ENCODE measurements around the gene LSM10. TPM values are rescaled to one million over a fixed set of nuclear protein-coding genes. Genes with fewer than 3 reads are reported as not detected.
A peak's percentile ranks its signal among the peaks of the same experiment; 100 is the strongest.

LSM10 gene
- total and polyA plus RNA-seq, 2 donors (not counting 1 experiment from before 2014, with no cell fraction given): 19.2 to 33.5 TPM

- no peak for DNase-seq (ENCODE audit: low read depth in 2 of 2)
- H3K4me2 ChIP-seq (ENCODE audit: extremely low read depth, insufficient read depth, low read length): peak overlapping the region; percentile 40
- no peaks in the 10 kb centered on the region for H3K9me3 ChIP-seq (ENCODE audit: control insufficient read depth, insufficient read depth, low read depth, low read length)
- peaks cover 58% of the 10 kb centered on the region for H3K79me2 ChIP-seq (ENCODE audit: control insufficient read depth, insufficient read depth, low read length)
- no peaks in the 10 kb centered on the region for H3K27me3 ChIP-seq (ENCODE audit: control insufficient read depth, insufficient read depth, low read length)
- TF ChIP-seq CTCF (conservative IDR thresholded peaks at IDR 0.05 in 1 of 2, IDR thresholded peaks at IDR 0.05 in 1 of 2; ENCODE audit: low read depth in 1 of 2, low read length in 2 of 2): no peak
- no peak for TF ChIP-seq EZH2 (IDR thresholded peaks at IDR 0.05; ENCODE audit: low read length, missing control alignments)
- peak overlapping the region in 2 of 4 experiments; percentile 29 to 98 for H3K4me3 ChIP-seq (replicated peaks in 1 of 4; ENCODE audit: control extremely low read depth in 1 of 4, insufficient read depth in 1 of 4, low read depth in 3 of 4, low read length in 4 of 4)
- H3K9ac ChIP-seq (ENCODE audit: insufficient read depth, low read length): no peak overlapping the region
- no peaks in the 10 kb centered on the region for H4K20me1 ChIP-seq (ENCODE audit: control insufficient read depth, extremely low read depth, insufficient read depth, low read length)
- no peak overlapping the region for H2AFZ ChIP-seq (ENCODE audit: low read length)
- H3K27ac ChIP-seq (ENCODE audit: insufficient read depth, low read length): no peak overlapping the region
- no peaks in the 10 kb centered on the region for H3K36me3 ChIP-seq (ENCODE audit: control insufficient read depth, insufficient read depth, low read length)
- peaks cover 15% of the 10 kb centered on the region for H3K4me1 ChIP-seq (ENCODE audit: control insufficient read depth, extremely low read depth, insufficient read depth, low read length)
Observed at GRCh38 chr1:36383240-36383639, 14.5 kb downstream of the LSM10 start.

DNA sequence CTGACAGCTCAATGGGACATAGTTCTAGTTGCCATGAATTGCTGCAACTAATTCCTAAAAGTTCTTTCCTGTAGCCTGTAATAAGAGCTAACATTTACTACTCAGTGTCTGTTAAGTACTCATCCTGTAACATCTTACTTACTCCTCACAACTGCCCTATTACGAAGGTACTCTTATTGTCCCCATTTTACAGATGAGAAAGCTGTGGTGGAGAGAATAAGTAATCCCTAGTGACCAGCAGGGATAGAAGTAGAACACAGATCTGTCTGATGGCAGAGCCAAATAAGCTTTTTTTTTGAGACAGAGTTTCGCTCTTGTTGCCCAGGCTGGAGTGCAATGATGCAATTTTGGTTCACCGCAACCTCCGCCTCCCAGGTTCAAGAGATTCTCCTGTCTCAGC is 15.0 kb downstream of the LSM10 start:
- H4K20me1 ChIP-seq (ENCODE audit: control insufficient read depth, extremely low read depth, insufficient read depth, low read length): no peaks in the 10 kb centered on the region
- H3K79me2 ChIP-seq (ENCODE audit: control insufficient read depth, insufficient read depth, low read length): peaks cover 62% of the 10 kb centered on the region
- peaks cover 1% of the 10 kb centered on the region for H3K36me3 ChIP-seq (ENCODE audit: control insufficient read depth, insufficient read depth, low read length)
- no peak overlapping the region for H3K9ac ChIP-seq (ENCODE audit: insufficient read depth, low read length)
- no peaks in the 10 kb centered on the region for H3K27me3 ChIP-seq (ENCODE audit: control insufficient read depth, insufficient read depth, low read length)
- no peak overlapping the region for H3K4me3 ChIP-seq (replicated peaks in 1 of 4; ENCODE audit: control extremely low read depth in 1 of 4, insufficient read depth in 1 of 4, low read depth in 3 of 4, low read length in 4 of 4)
- TF ChIP-seq CTCF (conservative IDR thresholded peaks at IDR 0.05 in 1 of 2, IDR thresholded peaks at IDR 0.05 in 1 of 2; ENCODE audit: low read depth in 1 of 2, low read length in 2 of 2) (no peak), EZH2 (IDR thresholded peaks at IDR 0.05; ENCODE audit: low read length, missing control alignments) (no peak)
- DNase-seq (ENCODE audit: low read depth in 2 of 2): no peak
- H3K4me2 ChIP-seq (ENCODE audit: extremely low read depth, insufficient read depth, low read length): no peak overlapping the region
- no peak overlapping the region for H3K27ac ChIP-seq (ENCODE audit: insufficient read depth, low read length)
- H2AFZ ChIP-seq (ENCODE audit: low read length): no peak overlapping the region
- H3K9me3 ChIP-seq (ENCODE audit: control insufficient read depth, insufficient read depth, low read depth, low read length): no peaks in the 10 kb centered on the region
- peaks cover 12% of the 10 kb centered on the region for H3K4me1 ChIP-seq (ENCODE audit: control insufficient read depth, extremely low read depth, insufficient read depth, low read length)

DNA sequence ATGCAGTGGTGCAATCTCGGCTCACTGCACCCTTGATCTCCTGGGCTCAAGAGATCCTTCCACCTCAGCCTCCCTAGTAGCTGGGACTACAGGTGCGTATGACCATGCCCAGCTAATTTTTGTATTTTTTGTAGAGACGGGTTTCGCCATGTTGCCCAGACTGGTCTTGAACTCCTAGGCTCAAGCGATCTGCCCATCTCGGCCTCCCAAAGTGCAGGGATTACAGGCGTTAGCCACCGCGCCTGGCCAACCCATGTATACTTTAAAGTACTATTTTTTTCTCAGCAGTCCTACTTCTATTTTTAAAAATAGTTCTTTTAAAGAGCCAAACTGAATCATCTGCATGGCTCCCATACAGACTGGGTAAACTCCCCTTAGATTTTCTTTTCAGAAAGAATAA is 15.5 kb downstream of the LSM10 start:
- Histone ChIP-seq H3K79me2 (ENCODE audit: control insufficient read depth, insufficient read depth, low read length) (peaks cover 65% of the 10 kb centered on the region), H3K4me1 (ENCODE audit: control insufficient read depth, extremely low read depth, insufficient read depth, low read length) (peaks cover 7% of the 10 kb centered on the region), H2AFZ (ENCODE audit: low read length) (no peak overlapping the region), H3K9ac (ENCODE audit: insufficient read depth, low read length) (no peak overlapping the region), H4K20me1 (ENCODE audit: control insufficient read depth, extremely low read depth, insufficient read depth, low read length) (no peaks in the 10 kb centered on the region), H3K4me2 (ENCODE audit: extremely low read depth, insufficient read depth, low read length) (no peak overlapping the region), H3K4me3 (replicated peaks in 1 of 4; ENCODE audit: control extremely low read depth in 1 of 4, insufficient read depth in 1 of 4, low read depth in 3 of 4, low read length in 4 of 4) (no peak overlapping the region), H3K27me3 (ENCODE audit: control insufficient read depth, insufficient read depth, low read length) (no peaks in the 10 kb centered on the region), H3K36me3 (ENCODE audit: control insufficient read depth, insufficient read depth, low read length) (peaks cover 2% of the 10 kb centered on the region), H3K27ac (ENCODE audit: insufficient read depth, low read length) (no peak overlapping the region), H3K9me3 (ENCODE audit: control insufficient read depth, insufficient read depth, low read depth, low read length) (no peaks in the 10 kb centered on the region)
- TF ChIP-seq EZH2 (IDR thresholded peaks at IDR 0.05; ENCODE audit: low read length, missing control alignments) (no peak), CTCF (conservative IDR thresholded peaks at IDR 0.05 in 1 of 2, IDR thresholded peaks at IDR 0.05 in 1 of 2; ENCODE audit: low read depth in 1 of 2, low read length in 2 of 2) (no peak)
- no peak for DNase-seq (ENCODE audit: low read depth in 2 of 2)
